GM10248 (cell line): Measurements from ENCODE around the gene PTPRN2.
"Not testable (repeated sequence)": the region's sequence is repeated elsewhere in the genome, so short reads cannot be mapped to it uniquely, and the experiment has no call there.

ENCODE experiments used
- CTCF ChIA-PET: fragments of 300-600 bp; sonication (Branson Sonifier 250); formaldehyde crosslinking; extraction: SDS; loops from one replicate; lab custom pipeline; 2021; ENCODE audit warnings: antibody characterized with exemption; lab: Yijun Ruan, JAX
- POLR2A ChIA-PET: fragments of 350-650 bp; sonication (Branson Sonifier 250); formaldehyde crosslinking; extraction: SDS; loops from one replicate; lab custom pipeline; 2020; ENCODE audit warnings: antibody characterized with exemption; lab: Yijun Ruan, JAX
- DNase-seq: peaks from one replicate; pipeline ENCODE4 v3.0.0; 2012; ENCODE audit errors: extremely low spot score
- TF ChIP-seq, protein P1 (sequence below): IDR thresholded peaks from 2 replicates; pipeline ENCODE4 v1.5.1; 2012; ENCODE audit warnings: mild to moderate bottlenecking, low read depth; ENCODE audit errors: extremely low read depth, missing control alignments, control extremely low read depth

Gene PTPRN2

DNA sequence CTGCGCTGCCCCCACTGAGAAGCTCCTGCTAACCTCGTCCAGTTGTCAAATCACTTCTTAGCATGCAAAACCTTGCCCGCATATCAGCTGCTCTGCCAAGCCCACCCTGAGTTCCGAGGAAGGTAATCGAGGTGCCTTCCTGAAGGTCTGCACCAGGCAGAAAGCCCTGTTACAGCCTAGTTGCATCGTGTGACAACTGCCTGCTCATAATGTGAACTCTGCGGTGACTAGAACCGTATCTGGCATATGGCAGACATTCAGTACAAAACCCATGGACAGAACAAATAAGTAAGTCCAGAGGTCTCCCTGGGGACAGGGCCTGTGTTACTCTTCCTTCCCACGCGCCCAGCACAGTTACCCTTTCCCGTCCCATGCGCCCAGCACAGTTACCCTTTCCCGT is 856.5 kb downstream of the PTPRN2 start:
- no peak for DNase-seq
- ChIA-PET CTCF (no interaction called here), POLR2A (no interaction called here)
- TF ChIP-seq, protein P1, sequence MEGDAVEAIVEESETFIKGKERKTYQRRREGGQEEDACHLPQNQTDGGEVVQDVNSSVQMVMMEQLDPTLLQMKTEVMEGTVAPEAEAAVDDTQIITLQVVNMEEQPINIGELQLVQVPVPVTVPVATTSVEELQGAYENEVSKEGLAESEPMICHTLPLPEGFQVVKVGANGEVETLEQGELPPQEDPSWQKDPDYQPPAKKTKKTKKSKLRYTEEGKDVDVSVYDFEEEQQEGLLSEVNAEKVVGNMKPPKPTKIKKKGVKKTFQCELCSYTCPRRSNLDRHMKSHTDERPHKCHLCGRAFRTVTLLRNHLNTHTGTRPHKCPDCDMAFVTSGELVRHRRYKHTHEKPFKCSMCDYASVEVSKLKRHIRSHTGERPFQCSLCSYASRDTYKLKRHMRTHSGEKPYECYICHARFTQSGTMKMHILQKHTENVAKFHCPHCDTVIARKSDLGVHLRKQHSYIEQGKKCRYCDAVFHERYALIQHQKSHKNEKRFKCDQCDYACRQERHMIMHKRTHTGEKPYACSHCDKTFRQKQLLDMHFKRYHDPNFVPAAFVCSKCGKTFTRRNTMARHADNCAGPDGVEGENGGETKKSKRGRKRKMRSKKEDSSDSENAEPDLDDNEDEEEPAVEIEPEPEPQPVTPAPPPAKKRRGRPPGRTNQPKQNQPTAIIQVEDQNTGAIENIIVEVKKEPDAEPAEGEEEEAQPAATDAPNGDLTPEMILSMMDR = no peak

- TF ChIP-seq, protein P1 = no peak
- POLR2A ChIA-PET = no interaction called here
- no peak for DNase-seq
- CTCF ChIA-PET = no interaction called here
Measured at GRCh38 chr7:157730614-157731013, 857.0 kb downstream of the PTPRN2 start.

DNA sequence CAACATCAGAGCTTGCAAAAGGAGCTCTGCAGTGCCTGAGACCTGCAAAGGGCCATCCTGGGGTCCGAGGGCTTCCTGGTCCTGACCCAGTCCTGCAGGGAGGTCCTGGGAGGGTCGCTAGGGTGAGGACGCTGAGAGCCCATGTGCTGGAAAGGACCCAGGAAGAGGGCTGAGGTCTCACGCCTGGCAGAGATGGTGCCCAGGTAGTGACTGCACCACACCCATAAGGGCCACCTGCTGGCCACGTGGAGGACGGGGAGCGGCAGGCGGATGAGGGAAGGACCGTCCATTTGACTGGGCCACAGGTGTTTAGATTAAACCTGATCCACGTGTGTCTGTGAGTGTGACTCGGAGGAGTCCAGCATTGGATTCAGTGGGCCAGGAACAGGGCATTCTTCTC is 858.1 kb downstream of the PTPRN2 start:
- TF ChIP-seq, protein P1 = no peak
- no peak for DNase-seq
- ChIA-PET POLR2A (no interaction called here), CTCF (no interaction called here)

- ChIA-PET CTCF (no interaction called here), POLR2A (no interaction called here)
- TF ChIP-seq, protein P1 = no peak
- DNase-seq = no peak
Measured at GRCh38 chr7:157727964-157728615, 859.5 kb downstream of the PTPRN2 start.

- no peak for DNase-seq
- ChIA-PET CTCF (no interaction called here), POLR2A (no interaction called here)
- TF ChIP-seq, protein P1 = no peak
Measured at GRCh38 chr7:157726764-157727163, 860.9 kb downstream of the PTPRN2 start.

DNA sequence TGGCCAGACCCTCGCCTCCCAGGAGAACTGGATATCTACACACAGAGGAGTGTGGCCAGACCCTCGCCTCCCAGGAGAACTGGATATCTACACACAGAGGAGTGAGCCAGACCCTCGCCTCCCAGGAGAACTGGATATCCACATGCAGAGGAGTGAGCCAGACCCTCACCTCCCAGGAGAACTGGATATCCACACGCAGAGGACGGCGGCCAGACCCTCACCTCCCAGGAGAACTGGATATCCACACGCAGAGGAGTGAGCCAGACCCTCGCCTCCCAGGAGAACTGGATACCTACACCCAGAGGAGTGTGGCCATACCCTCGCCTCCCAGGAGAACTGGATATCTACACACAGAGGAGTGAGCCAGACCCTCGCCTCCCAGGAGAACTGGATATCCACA is 862.3 kb downstream of the PTPRN2 start:
- CTCF ChIA-PET, DNase-seq, POLR2A ChIA-PET: not testable (repeated sequence)

GRCh38 chr7:157723205-157723604 is 864.4 kb downstream of the PTPRN2 start:
- POLR2A ChIA-PET = no interaction called here
- TF ChIP-seq, protein P1 = no peak
- no peak for DNase-seq
- CTCF ChIA-PET = no interaction called here
